GM18870 (cell line): ENCODE data around the gene NLRC3.
"Not testable (repeated sequence)": the region's sequence is repeated elsewhere in the genome, so short reads cannot be mapped to it uniquely, and the experiment has no call there.

Experiments used
- ATAC-seq: cut with Tn5 transposase; IDR thresholded peaks from one replicate; pipeline ENCODE4 v1.9.1; 2021; ENCODE audit warnings: moderate library complexity; ENCODE audit not compliant: unreplicated experiment

Gene NLRC3

DNA sequence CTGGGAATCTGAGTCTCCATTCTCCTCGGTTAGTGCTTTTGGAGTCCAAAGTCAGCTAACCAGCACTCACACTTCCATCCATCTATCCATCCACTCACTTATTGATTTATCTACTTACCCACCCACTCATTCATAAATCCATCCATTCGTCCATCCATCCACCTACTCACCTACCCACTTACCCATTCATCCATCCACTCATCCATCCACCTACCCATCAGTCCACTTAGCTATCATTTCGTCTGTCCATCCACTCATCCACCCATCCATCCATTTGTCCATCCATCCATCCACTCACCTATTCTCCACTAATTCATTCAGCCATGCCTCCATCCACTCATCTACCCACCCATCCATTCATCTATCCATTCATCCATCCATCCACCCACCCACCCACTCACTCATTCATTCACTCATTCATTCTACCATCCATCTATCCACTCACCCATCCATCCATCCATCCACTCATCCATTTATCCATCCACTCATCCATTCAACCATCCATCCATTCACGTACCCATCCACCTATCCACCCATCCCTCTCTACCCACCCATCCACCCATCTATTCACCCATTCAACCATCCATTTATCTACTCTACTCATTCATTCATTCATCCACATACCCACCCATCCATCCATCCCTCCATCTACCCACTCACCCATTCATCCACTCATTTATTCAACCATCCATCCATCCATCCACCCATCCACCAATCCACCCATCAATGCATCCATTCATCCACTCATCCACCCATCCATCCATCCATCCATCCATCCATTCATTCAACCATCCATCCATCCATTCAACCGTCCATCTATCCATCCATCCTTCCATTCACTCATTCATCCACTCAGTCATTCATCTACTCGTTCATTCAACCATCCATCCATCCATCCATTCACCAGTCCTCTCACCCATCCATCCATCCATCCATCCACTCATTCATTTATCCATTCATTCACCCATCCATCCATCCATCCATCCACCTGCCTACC is 26.1 kb downstream of the NLRC3 start:
- no peak for ATAC-seq

DNA sequence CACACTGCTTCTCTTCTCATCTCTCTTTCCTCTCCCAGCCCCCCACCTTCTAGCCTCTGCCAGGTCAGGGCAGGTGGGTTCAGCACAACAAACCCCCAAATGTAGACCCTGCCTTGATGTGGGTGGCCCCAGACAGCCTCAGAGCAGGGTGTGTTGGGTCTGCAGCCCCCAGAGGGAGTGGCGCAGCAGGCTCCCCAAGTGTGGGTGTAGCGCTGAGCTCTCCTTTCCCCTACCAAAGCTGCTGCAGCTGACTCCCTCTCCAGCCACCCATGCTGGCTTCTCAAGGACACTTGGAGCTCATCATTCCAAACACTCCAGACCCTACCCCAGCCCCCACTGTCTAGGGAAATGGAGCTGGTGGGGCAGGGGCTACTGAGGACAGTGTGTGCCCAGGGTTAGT is 27.3 kb downstream of the NLRC3 start:
- ATAC-seq = no peak

DNA sequence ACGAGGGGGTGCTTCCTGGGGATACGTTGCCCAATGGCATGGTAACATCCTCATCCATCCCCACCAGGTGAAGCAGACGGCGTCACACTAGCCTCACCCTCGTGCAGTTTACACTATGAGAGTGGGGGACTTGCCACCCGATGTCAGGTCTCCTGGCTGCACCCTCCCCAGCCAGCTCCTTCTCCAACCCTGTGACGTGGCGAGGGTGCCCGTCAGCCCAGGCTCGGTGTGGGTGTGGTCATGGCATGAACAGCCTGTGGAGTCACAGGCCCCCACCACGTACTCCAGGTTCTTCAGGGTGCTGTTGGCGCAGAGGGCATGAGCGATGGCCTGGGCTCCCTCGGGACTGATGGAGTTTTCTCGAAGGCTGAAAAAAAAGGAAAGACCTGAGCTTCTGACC is 28.3 kb downstream of the NLRC3 start:
- no peak for ATAC-seq

DNA sequence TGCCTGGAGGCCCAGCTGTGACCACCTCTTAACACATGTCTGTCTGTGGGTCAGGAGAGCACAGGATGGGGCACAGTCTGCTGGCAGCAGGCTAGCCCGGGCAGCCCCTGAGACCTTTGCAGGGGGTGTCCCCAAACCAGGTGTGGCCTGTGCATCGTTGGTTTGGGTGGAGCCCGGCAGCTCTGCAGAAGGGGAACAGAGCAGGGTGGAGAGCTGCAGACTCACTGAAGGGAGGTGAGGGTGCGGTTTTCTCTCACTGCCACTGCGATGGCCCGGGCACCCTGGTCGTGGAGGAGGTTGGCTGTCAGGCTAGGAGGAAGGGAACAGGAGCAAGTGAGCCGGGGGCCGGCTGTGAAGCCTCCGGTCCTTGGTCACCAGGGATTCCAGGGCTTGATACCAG is 28.8 kb downstream of the NLRC3 start:
- no peak for ATAC-seq

DNA sequence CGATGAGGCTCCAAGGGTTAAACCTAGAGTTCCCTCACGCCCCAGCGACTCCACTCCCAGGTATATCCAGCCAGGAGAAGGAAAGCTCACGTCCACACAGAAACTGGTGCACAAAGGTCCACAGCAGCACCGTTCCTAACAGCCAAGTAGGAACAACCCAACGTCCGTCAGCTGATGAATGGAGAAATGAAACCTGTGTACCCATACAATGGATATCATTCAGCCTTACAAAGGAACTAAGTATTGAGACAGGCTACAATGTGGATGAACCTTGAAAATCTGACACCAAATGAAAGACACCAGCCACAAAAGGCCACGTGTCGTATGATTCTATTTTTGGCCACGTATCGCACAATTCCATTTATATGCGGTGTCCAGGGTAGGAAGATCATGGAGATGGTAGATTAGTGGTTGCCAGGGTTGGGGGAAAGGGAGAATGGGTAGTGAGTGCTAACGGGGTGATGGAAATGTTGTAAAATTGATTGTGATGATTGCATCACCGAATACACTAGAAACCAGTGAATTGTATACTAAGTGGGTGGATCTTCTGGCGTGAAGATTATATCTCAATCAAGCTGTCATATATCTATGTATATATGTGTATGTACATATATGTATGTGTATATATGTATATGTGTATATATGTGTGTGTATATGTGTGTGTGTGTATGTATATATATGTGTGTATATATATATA is 30.1 kb downstream of the NLRC3 start:
- no peak for ATAC-seq

DNA sequence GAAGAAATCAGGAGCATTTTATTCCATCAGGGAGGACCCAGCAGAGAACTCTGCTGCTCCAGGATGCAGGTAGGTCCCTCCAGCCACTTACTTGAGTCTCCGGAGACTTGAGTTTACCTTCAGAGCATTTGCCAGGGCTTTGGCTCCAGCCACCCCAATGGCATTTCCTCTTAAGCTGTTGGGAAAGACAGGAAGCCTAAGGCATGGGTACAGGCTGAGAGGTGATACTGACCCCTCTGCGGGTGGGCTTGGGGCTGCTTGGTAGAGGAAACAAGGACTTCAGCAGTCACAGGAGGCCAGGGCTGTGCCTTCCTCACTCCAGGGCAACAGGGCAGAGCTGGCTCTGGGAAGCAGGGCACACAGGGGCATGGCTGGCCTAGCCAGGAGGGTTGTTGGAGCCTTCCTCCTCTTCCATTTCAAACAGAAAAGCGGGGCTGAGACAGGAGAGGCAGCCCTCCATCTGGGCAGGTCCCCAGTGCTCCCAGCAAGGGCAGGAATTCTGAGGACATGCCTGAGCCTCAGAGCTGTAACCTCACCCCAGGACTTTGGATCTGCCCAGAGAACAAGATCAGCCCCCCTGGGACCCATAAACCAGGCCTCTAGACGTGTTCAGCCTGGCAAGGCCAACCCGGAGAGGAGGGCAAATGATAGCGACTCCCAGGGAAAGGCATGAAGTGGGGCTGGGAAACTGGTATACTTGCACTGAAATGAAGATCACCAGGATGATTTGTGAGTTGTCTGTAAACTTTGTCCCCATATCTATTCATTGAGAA is 34.4 kb downstream of the NLRC3 start:
- no peak for ATAC-seq

DNA sequence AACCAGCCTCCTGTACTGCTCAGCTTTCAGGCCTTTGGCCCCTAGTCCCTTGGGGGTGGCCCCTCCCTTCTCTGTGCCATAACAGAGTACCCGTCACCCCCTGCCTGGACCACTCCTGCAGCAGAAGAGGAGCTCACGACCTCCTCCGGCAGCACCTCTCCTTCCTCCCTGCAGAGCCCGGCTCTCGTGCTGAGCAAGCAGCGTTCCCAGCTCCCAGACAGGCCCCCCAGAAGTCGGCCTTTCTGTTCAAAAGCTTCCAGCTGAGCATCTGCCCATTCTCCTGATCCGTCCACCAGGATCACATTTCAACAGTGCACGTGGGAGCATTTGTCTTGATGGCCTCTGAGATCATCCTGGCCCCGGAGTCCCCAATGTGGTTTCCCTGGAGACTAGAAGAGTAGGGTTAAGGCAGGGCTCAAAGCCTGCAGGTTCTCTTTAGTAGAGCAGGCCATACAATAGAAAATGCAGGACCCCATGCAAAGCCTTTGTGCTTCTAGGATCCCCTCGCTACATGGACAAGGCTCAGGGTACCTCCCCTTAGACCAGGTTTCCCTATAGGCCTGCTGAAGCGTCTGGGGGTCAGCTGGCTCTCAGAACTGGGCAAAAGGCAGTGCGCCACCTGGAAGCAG is 35.6 kb downstream of the NLRC3 start:
- no peak for ATAC-seq

DNA sequence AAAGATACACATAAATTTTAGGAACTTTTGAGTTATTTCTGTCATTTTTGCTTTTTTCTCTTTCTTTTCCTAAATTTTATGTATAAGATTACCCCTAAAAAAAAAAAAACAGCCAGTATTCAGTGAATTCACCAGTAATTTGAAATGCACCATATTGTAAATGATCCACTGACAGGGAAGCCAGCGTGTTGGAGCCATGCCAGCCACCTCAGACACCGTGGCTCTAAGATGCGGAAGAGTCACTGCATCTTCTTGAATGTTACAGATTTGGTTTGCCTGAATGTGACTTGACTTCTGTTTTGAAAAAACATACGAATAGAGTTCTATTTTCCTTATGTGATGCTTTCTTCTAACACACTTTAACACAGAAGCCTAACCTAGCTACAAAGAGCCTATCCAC is 39.0 kb downstream of the NLRC3 start:
- ATAC-seq = no peak

DNA sequence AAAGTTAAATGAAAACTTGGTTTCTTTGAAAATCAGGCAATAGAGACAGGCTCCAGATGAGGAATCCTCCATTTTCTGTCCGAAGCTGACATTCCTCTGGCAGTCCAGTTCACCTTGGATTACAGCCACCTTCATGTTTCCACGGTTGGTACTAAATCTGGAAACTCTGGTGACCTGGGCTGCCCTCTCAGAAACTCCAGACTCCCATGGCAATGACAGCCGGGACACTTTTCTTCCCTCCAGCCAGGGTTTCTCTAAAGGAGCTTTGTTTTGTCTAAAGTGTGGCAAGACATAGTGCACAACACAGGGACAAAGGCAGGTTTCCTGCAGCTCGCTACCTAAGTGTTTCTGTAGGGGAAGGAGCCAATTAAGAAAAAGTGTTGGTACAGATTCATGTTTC is 40.4 kb downstream of the NLRC3 start:
- ATAC-seq = no peak

DNA sequence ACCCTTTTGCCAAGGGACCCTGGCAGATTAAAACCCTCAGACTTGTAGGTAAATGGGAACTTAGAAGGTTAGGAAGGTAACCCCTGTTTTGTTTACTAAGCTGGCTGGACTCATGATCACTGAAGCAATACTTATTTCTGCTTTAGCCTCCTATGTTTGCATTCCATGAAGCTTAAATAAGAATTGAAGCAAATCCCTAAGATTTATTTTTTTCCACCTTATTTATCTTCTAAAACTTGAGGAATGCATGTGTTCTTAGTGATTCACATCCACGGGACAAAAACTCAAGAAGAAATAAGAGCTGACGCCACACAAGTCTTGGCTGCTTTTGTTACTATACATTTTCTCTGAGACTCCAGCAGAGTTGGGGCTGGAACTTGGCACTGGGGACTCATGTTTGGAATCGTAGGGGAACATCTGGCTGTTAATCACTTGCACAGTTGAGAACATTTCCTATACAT is 40.9 kb downstream of the NLRC3 start:
- ATAC-seq = no peak

DNA sequence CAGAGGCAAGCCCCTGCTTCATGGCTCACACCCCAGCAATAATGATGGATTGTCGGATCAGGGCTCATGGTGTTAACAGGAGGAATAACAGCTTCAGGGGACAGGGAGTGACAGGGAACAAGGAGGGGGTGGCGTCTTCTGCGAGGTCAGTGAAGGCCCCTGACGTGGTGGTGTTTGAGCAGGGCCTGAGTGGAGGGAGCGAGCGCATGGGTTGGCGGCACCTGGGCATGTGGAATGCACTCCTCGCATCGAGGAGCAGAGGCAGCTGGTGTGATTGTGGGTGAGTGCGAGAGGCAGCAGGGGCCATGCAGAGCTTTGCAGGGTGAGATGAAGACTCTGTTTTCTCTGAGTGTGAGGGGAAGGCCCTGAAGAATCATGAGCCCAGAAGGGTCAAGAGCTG is 43.1 kb downstream of the NLRC3 start:
- no peak for ATAC-seq

DNA sequence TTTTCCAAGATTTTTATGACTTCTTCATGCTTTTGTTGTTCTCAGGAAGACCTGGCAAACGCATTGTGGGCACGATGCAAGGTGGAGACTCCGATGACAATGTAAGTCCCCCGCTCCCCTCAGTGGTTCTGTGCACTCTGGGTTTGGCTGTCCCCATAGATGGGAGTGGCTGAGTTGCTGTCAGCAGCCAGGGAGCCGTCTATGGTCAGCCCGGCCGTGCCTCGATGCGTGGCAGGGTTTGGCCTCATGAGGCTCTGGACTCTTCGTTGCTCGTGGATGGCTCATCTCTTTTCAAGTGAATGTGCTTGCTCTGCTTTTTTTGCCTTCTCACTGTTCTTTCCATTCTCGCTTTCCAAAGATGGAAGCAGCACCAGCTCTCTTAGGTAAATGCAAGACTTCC is 44.5 kb downstream of the NLRC3 start:
- no peak for ATAC-seq

DNA sequence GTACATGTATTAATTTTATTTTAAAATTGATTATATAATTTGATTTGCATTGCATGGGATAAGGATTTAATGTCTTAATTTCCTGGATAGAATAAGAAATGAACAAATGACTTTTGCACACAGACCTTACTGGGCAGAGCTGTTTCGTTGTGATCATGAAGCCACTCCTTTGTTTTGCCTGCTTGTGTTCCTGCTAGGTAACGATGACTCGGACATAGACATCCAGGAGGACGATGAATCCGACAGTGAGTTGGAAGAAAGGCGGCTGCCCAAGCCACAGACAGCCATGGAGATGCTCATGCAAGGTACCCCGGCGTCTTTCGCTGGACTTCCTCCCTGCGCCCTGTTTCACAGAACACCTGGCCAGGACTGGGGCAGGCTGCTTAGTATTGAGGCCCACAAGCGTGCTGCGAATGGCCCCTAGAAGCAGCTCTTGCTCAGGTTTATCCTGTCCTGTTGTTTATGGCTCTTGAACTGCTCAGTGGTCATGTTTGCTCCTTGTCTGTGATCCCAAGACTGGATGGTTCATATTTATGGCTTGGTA is 46.8 kb downstream of the NLRC3 start:
- no peak for ATAC-seq

DNA sequence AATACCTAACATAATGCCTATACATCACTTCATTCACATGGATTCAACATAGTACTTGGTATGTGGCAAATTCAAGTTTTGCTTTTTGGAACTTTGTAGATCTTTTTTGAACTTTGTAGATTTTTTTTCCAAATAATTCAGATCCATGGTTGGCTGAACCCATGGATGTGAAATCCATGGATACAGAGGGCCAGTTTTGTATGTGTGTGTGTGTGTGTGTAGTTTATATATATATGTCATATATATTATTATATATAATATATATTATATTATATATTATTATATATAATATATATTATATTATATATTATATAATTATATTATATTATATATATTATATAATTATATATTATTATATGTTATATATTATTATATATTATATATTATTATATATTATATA is 48.0 kb downstream of the NLRC3 start:
- no peak for ATAC-seq

DNA sequence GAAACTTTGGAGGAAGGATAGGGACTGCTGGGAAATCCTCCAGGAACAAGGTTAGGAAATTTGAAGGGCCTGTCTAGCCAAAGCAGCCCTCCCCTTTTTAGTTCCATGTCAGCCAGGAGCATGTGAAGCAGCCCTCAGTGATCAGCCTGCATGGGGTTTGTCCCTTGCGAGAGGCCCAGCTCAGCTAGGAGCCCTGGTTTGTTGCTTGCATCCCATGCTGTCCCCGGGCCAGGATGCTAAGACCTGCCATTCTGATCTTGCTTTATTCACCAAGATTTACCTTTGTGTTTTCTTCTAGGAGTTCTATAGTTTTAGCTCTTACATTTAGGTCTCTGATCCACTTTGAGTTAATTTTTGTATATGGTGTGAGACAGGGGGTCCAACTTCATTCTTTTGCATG is 48.8 kb downstream of the NLRC3 start:
- ATAC-seq = no peak

DNA sequence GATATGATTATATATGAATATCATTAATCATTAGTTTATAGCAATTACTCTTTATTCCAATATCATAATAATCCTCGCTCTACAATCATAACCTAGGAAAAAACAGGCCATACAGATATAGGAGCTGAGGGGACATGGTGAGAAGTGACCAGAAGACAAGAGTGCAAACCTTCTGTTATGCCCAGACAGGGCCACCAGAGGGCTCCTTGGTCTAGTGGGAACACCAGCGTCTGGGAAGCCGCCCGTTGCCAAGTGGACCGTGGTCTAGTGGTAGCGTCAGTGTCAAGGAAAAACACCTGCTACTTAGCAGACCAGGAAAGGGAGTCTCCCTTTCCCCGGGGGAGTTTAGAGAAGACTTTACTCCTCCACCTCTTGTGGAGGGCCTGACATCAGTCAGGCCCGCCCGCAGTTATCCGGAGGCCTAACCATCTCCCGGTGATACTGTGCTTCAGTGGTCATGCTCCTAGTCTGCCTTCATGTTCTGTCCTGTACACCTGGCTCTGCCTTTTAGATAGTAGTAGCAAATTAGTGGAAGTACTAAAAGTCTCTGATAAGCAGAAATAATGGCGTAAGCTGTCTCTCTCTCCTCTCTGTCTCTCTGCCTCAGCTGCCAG is 49.9 kb downstream of the NLRC3 start:
- ATAC-seq = not testable (repeated sequence)

DNA sequence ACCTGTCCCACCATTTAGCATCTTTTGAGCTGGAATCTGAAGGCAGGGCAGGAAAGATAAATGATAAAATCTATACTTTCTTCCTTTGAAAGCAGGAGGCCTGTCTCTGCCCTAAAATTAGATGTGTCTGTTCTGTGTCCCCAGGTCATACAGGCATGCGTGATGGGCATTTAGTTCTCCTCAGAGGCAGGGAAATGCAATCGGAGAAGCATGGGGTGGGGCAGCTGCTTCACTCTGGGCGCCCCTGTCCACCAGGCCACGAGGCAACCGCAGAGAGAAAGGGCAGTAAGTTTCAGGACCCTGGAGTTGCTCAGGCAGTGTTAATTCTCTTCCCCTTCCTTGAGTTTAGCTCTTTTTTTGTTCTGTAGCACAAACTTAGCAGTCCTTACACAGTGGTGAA is 51.3 kb downstream of the NLRC3 start:
- no peak for ATAC-seq

DNA sequence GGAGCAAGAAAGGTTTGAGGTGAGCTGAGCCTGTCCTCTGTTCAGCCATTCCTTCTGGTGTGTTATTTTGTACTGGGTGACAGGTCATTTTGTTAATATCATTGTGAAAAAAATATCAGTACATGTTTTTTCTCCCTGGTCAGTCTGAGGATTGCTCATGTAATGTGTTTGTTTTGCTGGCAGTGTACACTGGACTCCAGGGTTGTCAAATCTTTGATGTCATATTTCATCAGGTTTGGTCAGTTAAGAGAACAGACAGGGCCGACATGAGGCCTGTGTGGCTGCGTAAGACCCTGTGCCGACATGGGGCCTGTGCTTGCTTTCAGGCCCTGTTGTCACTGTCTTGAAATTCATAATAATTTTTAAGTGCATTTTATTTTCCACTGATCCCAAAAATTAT is 53.9 kb downstream of the NLRC3 start:
- no peak for ATAC-seq

DNA sequence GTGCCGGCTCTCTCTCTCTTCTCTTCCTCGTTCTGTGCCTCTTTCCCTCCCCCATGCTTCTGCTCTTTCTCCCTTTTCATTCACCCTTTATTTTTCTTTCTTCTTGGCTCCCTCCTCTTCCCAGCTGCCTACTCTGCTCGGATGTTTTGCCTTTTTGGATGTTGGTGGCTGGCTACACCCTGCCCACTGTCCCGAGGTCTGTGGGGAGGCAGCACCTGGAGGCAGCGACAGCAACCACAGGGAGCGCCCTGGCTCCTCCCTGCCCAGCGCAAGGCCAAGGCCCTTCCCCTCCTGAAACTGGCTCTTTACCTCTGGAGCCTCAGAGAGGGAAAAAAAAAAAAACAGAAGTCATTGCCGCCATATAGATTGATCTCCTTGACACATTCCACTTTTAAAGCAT is 56.4 kb downstream of the NLRC3 start:
- ATAC-seq = no peak

DNA sequence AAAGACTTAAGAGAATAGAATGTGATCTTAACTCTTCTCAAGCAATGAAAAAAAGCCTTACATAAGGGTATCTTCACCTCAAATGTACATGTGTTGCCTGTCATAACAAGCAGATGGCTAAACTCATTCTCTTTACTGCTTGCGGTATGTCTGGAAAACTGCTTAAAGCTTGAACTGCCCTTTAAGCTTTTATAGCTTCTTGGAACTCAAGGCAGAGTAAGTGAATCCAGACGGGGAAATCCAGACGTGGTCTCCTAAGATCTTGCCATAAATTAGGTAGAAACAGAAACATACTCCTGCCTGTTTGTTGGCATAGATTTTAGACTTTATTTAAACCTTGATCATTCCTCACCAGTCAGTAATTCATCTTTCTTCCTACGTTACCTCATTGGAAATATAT is 56.8 kb downstream of the NLRC3 start:
- ATAC-seq = no peak
